ENCODE measurements around the gene C10orf71.

C10orf71 gene

GRCh38 chr10:49328401-49329145 lies 29.6 kb downstream of the C10orf71 start:
- no peak overlapping the region for H3K27ac ChIP-seq
- no peak for DNase-seq (ENCODE audit: low read depth, low spot score)

- no peak for DNase-seq (ENCODE audit: low read depth, low spot score)
- no peak overlapping the region for H3K27ac ChIP-seq
These were observed 30.2 kb downstream of the C10orf71 start for GRCh38 chr10:49329146-49329505.

- DNase-seq (ENCODE audit: low read depth, low spot score): no peak
These were observed 31.2 kb downstream of the C10orf71 start for GRCh38 chr10:49330127-49330665.

GRCh38 chr10:49331431-49331830 lies 32.5 kb downstream of the C10orf71 start:
- H3K27ac ChIP-seq: no peak overlapping the region
- DNase-seq (ENCODE audit: low read depth, low spot score): no peak

More at GRCh38 chr10:49330127-49330665, 31.2 kb downstream of the C10orf71 start:
- no peak overlapping the region for H3K27ac ChIP-seq

GRCh38 chr10:49332333-49332732 lies 33.4 kb downstream of the C10orf71 start:
- DNase-seq (ENCODE audit: low read depth, low spot score): no peak
- no peak overlapping the region for H3K27ac ChIP-seq

GRCh38 chr10:49332768-49333167 lies 33.8 kb downstream of the C10orf71 start:
- H3K27ac ChIP-seq: no peak overlapping the region
- DNase-seq (ENCODE audit: low read depth, low spot score): no peak

- no peak overlapping the region for H3K27ac ChIP-seq
- DNase-seq (ENCODE audit: low read depth, low spot score): no peak
These were observed 34.2 kb downstream of the C10orf71 start for GRCh38 chr10:49333192-49333591.

- no peak overlapping the region for H3K27ac ChIP-seq
These were observed 36.0 kb downstream of the C10orf71 start for GRCh38 chr10:49334964-49335363.

GRCh38 chr10:49335364-49335972 lies 36.5 kb downstream of the C10orf71 start:
- no peak overlapping the region for H3K27ac ChIP-seq
- DNase-seq (ENCODE audit: low read depth, low spot score): no peak

More at GRCh38 chr10:49334964-49335363, 36.0 kb downstream of the C10orf71 start:
- DNase-seq (ENCODE audit: low read depth, low spot score): no peak

GRCh38 chr10:49338604-49339003 lies 39.6 kb downstream of the C10orf71 start:
- DNase-seq (ENCODE audit: low read depth, low spot score): no peak
- H3K27ac ChIP-seq: no peak overlapping the region

- DNase-seq (ENCODE audit: low read depth, low spot score): no peak
- no peak overlapping the region for H3K27ac ChIP-seq
These were observed 45.9 kb downstream of the C10orf71 start for GRCh38 chr10:49344840-49345239.

GRCh38 chr10:49347342-49347741 lies 48.4 kb downstream of the C10orf71 start:
- no peak overlapping the region for H3K27ac ChIP-seq
- DNase-seq (ENCODE audit: low read depth, low spot score): no peak

- DNase-seq (ENCODE audit: low read depth, low spot score): no peak
These were observed 48.9 kb downstream of the C10orf71 start for GRCh38 chr10:49347827-49348226.

GRCh38 chr10:49348593-49348992 lies 49.6 kb downstream of the C10orf71 start:
- H3K27ac ChIP-seq: no peak overlapping the region

More at GRCh38 chr10:49347827-49348226, 48.9 kb downstream of the C10orf71 start:
- no peak overlapping the region for H3K27ac ChIP-seq

GRCh38 chr10:49349390-49349789 lies 50.4 kb downstream of the C10orf71 start:
- H3K27ac ChIP-seq: no peak overlapping the region
- DNase-seq (ENCODE audit: low read depth, low spot score): no peak

More at GRCh38 chr10:49348593-49348992, 49.6 kb downstream of the C10orf71 start:
- no peak for DNase-seq (ENCODE audit: low read depth, low spot score)

GRCh38 chr10:49350138-49350537 lies 51.2 kb downstream of the C10orf71 start:
- H3K27ac ChIP-seq: no peak overlapping the region
- no peak for DNase-seq (ENCODE audit: low read depth, low spot score)

- H3K27ac ChIP-seq: no peak overlapping the region
- DNase-seq (ENCODE audit: low read depth, low spot score): no peak
These were observed 52.0 kb downstream of the C10orf71 start for GRCh38 chr10:49350846-49351532.

GRCh38 chr10:49351669-49352068 lies 52.7 kb downstream of the C10orf71 start:
- no peak for DNase-seq (ENCODE audit: low read depth, low spot score)
- no peak overlapping the region for H3K27ac ChIP-seq

GRCh38 chr10:49352323-49352722 lies 53.4 kb downstream of the C10orf71 start:
- DNase-seq (ENCODE audit: low read depth, low spot score): no peak
- H3K27ac ChIP-seq: no peak overlapping the region

GRCh38 chr10:49353026-49353894 lies 54.3 kb downstream of the C10orf71 start:
- no peak overlapping the region for H3K27ac ChIP-seq
- no peak for DNase-seq (ENCODE audit: low read depth, low spot score)

All from epithelial cell of prostate (primary cell).